Measurements from ENCODE around the gene SLC26A3.

- TF ChIP-seq CTCF (IDR thresholded peaks at IDR 0.05), result no peak
- no peak for TF ChIP-seq POLR2AphosphoS5 (IDR thresholded peaks at IDR 0.05)
These were observed 15.6 kb upstream of the SLC26A3 start for GRCh38 chr7:107818622-107819021.
